HG02642 (cell line): ENCODE measurements around the gene ANKDD1B.

ENCODE experiments used
- ATAC-seq: cut with Tn5 transposase; IDR thresholded peaks from one replicate; pipeline ENCODE4 v1.9.1; 2021; ENCODE audit warnings: mild to moderate bottlenecking; ENCODE audit not compliant: unreplicated experiment, poor library complexity

The ANKDD1B gene

DNA sequence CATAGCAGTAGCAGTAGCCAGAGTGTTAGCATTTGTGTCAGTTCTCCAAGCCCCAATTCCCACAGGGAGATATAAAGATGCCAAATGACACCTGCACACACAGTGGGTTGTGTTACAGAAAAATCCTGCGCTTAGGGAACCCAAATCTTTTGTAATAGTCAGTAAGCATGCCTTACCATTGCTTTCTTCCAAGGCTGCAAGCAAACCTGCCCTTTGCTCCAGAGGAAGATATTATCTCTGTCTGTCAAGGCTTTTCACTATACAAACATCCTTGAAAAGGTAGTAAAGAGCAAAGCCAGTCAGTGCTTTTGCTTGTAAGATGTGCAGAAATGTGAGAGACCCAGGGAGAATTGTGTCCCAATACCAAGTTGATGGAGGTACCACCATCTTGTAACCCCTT, 2.9 kb downstream of the ANKDD1B start:
- no peak for ATAC-seq

DNA sequence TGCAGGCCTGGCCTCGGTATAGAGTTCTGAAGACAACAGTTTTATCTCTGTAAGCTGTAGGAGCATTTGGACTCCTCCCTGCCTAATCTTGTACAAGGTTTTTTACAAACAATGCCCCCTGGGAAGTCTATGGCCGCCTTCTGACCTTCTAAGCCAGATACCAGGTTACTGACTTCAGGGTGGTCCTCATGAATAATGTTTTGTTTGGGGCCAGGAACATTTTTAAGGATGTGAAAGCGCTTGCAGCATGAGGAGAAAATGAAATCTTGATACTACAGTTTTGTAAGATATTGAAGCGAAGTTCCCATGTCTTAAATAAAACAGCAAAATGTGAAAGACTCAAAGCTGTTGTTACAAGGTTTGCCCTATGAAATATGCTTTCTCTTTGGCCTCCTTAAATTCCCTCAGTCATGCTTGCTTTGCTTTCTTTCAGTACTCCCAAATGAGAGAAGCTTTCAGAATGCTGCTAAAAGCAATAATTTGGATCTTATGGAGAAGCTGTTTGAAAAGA, 5.2 kb downstream of the ANKDD1B start:
- ATAC-seq, result no peak

DNA sequence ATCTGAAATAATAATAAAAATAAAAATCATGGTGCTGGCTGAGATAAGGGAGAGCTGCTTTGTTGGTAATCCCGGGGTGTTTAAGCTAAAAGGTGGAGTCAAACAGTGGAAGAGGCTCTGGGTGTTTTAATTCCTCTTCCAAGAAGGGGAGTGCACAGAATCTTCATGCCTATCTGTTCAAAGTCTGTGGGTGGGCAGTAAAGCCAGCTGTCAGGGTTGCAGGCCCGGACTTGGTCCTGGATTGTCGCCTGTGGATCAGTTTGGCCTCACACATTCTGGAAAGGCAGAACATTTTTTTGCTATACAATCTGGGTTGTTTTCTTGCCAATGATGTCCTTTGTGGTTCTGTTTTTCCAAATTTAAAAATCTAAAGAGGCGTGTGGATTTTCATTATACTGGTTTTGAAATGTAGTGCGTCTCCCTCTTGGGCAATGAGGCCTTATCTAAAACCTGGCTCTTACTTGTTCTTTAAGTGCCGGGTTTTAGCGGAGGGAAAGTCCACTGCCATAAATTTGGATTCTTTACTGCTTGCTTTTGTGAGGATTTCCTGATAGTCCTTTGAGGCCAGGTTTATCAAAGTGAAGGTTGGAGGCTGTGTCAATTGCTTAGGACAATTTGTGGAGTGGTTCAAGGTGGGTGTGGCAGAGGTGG, 5.8 kb downstream of the ANKDD1B start:
- ATAC-seq, result no peak

DNA sequence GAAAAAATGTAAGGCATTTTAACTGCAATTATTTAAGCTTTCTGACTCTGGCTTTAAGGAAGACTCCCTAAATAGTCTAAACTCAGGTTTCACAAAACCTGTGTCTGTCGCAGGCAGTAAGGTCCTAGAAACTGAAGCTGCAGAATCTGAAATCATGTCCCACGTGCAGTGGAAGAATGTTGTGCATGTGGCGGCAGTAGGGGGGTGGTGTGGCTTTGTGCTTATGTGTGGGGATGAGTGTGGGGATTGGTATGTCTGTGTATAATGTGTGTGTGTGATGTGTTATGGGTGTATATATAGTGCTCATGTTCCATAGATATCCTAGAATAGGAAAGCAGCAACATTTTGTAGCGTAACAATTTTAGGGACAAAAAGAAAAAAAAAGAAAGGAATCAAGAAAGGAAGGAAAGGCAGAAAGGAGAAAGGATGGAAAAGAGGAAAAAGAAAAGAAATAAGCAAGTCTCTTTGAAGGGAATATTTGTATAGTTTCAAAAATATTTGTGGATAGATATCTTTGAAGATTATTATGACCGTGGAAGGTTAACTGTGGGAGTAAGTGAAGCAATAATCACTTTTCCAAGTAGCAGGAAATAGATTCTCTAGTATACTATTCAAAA, 6.6 kb downstream of the ANKDD1B start:
- ATAC-seq, result no peak

DNA sequence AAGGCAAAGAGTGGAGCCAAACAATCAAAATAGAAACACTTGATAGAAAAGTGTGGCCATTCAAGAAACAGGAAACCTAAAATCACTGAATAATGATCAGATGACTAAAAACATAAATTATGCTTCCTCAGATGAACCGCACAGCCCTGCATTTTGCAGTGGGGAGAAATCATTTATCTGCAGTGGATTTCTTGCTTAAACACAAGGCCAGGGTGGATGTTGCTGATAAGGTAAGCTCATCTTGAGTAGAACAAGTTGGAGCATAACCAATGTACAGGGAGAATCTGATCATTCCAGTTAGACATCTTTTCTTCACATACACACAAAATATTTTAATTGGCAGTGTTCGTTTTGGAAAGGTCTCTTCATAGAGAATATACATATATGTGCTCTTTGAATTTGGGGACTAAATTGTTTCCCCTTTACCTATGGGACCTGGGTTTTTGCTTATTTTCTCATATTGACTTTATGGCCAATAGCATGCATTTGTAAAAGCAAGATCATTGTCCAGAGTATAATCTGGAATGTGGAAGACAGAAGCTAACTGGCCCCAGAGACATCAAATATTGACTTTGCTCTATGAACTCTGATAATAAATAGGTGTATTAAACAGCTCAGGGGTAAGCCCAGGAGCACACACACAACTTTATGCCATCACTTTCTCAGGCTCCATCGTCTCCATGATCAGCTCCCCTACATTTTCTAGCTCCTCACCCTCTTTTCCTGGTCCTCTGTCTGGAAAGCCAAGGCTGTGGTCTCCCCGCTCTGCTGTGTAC, 9.1 kb downstream of the ANKDD1B start:
- no peak for ATAC-seq

DNA sequence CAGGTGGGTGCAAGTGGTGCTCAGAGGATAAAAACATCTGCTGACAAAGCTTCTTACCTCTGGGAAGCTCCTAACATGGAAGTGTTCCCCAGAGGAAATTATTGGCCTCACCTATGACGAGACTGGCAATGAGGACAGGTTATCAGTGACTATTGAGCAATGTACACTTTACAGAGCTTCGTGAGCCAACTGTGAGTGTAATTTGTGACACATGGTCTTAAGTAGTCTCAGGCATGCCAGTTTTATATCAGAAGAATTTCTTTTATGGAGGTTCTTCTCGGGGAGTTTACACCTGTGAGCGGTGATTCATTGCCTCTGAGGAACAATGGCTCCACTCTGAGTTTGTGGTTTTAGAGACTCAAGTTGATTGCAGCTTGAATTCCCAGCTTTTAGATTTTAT, 11.3 kb downstream of the ANKDD1B start:
- no peak for ATAC-seq

DNA sequence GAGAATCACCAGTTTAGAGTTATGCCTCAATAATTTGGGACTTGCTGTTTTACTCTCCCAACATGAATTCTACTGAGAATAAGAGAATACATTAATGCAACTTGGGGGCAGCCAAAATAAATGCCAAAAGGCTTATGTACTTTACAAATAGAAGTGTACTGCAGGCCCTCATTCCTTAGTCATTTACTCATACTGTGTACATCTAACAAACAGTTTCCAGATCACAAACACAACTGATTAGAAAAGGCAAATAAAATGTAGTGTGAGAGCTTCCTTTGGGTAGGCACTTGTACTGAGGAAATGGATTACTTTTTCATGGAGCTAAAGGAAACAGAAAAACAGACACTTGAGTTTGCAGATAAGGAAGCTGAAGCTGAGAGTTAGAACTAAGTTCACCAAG, 12.6 kb downstream of the ANKDD1B start:
- ATAC-seq, result no peak

DNA sequence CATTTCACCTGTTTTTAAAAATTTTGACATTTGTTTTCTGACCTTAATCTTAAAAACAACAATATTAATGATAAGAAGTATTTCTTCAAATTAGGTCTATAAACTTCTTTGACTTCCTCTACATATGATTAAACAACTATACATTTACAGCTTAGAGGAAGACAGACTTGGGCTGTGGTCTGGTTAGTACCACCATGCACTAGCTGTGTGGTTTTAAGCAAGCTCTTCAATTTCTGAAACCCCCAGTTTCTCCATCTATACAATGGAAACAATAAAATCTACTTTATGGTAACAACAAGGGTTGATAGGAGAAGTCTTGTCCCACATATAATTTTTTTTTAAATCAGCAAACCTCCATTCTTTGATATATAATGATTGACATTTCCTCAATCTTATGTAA, 15.7 kb downstream of the ANKDD1B start:
- ATAC-seq, result no peak

DNA sequence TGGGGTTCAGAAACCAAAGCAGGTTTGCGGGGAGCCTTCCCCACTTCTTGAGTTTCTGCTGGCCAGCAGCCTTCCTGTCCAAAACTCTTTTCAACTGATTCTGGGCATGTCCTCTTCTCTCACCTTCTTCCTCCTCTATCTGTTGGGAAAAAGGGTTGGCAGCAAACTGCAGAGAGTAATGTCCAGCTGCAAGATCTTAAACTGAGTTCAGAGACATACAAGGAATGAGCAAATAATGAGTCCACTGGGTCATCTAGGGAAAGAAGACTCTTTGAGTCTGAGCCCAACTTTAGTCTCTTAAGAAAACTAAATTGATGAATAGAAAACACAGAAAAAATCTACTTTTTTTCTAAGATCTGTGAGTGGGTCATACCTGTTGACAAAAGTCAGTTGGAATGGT, 16.5 kb downstream of the ANKDD1B start:
- no peak for ATAC-seq

DNA sequence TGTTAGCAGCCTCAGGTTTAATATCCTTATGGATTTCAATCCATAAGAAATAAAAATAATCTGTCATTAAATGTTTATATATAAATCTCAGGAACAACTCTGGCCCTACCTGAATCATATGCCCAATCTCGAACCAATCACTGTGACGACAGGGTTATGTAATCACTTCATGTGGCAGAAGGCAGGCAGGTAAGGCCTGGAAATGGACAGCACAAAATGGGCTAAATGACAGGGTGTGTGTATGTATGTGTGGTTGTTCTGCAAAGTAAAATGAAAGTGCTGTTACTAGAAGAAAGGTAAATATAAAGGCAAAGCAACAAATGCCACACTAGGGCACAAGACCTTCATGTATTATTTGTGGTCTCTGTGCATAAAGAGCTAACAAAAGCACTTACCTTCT, 19.6 kb downstream of the ANKDD1B start:
- no peak for ATAC-seq

DNA sequence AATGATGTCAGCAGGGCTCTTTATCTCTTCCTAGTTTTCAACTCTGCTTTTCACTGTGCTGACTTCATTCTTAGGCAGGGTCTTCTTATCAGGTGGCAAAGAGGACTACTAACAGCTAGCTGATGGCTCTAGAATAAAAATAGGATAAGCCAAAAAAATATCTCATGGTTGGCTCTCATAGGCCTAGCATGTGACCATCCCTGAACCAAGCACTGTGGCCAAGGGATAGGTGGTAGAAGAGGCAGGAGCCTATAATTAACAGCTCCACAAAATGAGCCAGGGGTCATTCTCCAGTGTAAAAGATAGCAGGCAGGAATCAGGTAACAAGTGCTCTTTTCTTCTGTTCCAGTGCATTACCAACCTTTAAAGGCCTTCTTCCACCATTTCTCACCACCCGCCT, 21.1 kb downstream of the ANKDD1B start:
- no peak for ATAC-seq

DNA sequence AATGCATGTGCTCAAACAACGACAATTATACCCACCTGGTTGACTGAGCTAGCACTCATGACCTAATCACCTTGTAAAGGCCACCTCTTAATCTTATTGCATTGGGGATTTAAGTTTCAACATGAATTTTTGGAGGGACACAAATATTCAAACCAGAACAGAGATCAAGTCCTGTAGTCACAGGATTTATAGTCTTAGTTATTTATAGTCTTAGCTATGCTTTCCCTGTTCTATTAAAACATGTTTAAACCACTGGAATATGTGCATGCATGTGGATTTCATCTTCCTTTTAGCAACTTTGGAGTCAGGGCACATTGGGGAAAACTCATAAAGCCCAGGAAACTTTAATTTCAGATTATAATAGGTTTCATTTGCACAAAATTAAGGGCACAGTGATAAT, 26.7 kb downstream of the ANKDD1B start:
- no peak for ATAC-seq

DNA sequence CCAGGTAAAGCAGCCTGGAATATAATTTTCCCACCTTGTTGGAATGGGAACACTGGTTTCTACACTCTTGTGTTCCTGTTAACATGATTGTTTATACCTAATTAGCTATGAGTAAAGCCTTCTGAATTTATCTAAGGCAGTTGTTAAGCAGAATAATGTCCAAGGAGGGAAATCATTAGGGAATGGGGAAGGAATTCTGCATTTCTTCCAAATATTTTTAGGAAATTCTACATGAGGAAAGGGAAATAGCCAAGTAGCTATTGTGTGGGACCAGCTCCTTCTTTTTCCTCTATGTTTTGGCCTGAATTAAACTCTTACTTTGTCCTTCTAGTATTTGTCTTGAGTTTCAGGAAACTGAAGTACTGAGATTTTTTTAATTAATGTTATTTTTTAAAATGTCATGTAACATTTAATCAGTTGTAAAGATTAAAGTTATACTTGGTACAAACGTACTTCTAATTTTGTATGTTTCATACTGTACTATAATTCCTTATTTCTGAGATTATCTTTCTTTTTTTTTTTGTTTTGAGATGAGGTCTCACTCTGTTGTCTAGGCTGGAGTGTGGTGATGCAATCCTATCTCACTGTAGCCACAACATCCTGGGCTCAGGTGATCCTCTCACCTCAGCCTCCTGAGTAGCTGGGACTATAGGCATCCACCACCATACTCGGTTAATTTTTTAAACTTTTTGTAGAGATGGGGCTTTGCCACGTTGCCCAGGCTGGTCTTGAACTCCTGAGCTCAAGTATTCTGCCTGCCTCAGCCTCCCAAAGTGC, 28.5 kb downstream of the ANKDD1B start:
- ATAC-seq, result no peak

DNA sequence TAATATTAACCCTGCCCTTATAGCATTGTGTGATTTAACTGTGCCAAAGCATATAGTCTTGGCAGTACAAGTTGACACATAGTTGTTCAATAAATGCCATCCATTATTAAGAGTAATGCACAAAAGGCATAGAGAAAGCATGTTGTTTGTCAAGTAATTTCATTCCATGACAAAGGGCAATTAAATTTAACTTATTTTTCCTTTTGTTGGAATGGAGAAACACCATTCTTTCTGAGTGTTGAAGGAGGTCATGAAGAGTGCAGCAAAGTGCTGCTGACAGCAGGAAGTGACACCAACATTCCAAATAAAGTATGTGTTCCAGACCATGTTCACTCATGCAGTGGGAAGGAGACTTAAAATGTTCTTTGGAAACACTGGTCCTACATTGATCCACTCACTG, 29.1 kb downstream of the ANKDD1B start:
- no peak for ATAC-seq

DNA sequence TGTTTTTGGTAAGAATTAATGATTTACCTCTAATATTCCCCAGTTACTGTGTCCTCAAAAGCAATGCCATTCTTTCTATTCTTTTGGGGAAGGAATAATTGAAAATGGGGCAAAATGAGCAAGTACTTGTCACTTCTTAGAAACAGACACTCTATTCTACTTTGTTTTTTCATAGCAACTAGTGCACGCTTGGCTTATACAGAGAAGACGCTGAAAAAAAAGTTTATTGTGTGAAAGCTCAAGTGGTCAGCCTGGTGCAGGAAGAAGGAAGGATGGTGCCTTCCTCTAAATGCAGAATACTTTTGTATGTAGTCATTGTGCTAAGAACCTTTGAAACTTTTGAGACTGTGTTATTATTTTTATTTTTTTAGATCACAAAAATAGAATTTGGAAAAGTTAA, 29.6 kb downstream of the ANKDD1B start:
- ATAC-seq, result no peak

DNA sequence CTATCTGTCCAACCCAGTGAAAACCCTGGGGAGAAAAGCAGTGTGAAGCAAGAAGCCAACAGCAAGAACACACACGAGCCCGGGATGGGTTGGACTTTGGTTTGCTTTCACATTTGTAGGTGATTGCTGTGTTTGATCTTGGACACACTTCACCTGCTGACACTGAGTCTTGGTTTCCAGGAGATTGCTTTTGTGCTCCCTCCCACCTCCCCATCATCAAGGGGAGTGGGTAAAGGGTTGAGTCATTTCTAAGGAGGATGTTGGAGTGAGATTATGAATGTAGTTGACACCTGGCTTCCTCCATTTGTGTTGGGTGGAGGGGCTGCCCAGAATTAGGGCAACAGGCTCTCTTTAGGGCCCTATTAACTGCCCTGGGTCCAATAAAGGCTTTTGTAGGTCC, 37.5 kb downstream of the ANKDD1B start:
- ATAC-seq, result peak; percentile 52

DNA sequence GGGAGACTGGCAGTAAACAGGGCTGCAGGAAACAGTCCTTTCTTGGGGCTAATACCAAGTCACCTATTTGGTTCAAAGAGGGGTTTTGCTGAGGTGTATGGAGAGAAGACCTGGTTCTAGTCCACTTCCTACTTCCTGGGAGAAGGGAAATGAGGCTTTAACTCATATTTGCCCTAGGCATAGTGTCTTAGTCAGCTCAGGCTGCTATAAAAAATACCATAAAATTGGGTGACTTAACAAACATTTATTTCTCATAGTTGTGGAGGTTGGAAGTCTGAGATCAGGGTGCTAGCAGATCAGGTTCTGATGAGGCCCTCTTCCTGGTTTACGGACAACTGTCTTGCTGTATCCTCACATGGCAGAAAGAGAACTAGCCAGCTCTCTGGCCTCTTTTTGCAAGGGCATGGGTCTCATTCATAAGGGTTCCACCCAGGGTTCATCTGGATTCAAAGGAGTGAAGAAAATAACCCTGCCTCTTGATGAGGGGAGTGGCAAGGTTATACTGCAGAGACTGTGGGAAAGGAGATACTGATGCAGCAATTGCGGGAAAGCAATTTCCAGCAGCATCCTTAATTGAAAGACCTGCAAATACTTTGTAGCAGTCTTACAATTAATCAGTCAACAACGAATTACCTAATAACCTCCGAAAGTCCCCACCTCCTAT, 40.5 kb downstream of the ANKDD1B start:
- no peak for ATAC-seq

DNA sequence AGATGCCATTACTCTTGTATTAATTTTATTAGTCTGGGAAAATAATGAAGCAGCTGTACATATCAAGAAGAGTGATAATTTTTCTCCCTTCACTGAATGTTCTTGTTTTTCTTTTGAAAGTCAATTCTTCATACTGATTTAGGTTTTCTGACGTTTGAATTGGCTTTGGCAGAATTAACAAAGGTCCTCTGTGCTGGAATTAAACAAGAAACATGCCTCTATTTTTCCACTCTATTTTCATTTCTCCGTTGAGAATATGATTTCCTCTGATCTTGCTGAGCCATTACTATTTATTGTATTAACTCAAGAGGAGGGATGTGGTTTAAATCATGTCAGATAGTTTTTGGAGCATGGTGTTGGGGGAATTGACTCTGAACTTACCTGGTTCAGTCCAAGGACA, 42.3 kb downstream of the ANKDD1B start:
- no peak for ATAC-seq

DNA sequence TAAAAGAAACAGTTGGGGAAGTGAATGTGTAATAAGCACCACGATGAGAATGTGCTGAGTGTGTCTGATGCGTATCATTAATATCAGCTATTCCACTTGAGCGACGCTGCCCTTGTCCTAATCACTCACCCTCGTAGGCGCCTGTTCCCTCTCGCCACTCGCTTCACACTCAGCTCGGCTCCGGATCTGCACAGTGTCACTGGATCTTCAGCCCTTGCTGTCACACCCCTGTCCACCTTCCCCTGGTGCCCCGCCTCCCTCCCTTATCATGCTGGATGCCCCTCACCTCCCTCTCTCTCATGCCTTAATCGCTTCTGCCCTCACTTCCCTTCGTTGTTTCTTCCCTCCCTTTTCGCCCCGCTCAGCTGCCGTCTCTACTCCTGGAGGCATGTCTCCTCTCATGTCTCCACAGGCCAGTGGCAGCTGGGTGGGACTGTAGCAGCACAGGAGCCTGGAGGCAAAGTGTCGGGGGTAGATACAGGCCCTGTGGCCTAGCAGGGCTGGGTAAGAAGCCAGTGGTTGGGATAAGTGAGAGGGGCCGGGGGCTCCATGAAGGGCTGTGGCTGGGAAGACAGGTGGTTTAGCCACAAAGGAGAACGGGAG, 43.5 kb downstream of the ANKDD1B start:
- ATAC-seq, result no peak
